GM10847 (cell line): ENCODE data around the gene VSIG4.

Experiments used
- POLR2A ChIP-seq: IDR thresholded peaks from 2 replicates; pipeline ENCODE4 v1.6.1; 2011; ENCODE audit not compliant: insufficient read length; ENCODE audit errors: extremely low read depth

The VSIG4 gene

GRCh38 chrX:65985211-65985610 lies 54.7 kb downstream of the VSIG4 start:
- TF ChIP-seq POLR2A, result no peak

- TF ChIP-seq POLR2A, result no peak
Measured at GRCh38 chrX:65976161-65976560, 63.7 kb downstream of the VSIG4 start.
